ENCODE measurements around the gene GADL1. TPM values are rescaled to one million over a fixed set of nuclear protein-coding genes. Genes with fewer than 3 reads are reported as not detected.

GADL1 gene
- polyA plus RNA-seq, 3 donors = not detected

GRCh38 chr3:30924763-30925162, 30.3 kb upstream of the GADL1 start:
- Histone ChIP-seq H3K79me2 (ENCODE audit: insufficient read depth, low read length) (no peaks in the 10 kb centered on the region), H4K20me1 (ENCODE audit: insufficient read depth, low read length) (no peaks in the 10 kb centered on the region), H3K9me3 (replicated peaks in 1 of 2; ENCODE audit: control insufficient read depth in 1 of 2, insufficient read depth in 1 of 2, low read length in 2 of 2) (peaks cover 11 to 13% of the 10 kb centered on the region in 2 donors), H3K36me3 (replicated peaks in 1 of 2; ENCODE audit: control insufficient read depth in 1 of 2, insufficient read depth in 2 of 2, low read length in 2 of 2) (no peaks in the 10 kb centered on the region), H2AFZ (ENCODE audit: insufficient read depth, low read depth, low read length, poor library complexity, severe bottlenecking) (no peak overlapping the region), H3K27me3 (ENCODE audit: control insufficient read depth in 2 of 2, insufficient read depth in 2 of 2, low read length in 2 of 2) (no peaks in the 10 kb centered on the region), H3K4me3 (replicated peaks in 1 of 3; ENCODE audit: low read depth in 2 of 3, low read length in 3 of 3) (no peak overlapping the region), H3K4me2 (replicated peaks; ENCODE audit: extremely low read depth, low read length, poor library complexity, severe bottlenecking) (no peak overlapping the region), H3K27ac (ENCODE audit: low read depth in 1 of 2, low read length in 2 of 2) (no peak overlapping the region), H3K4me1 (ENCODE audit: control insufficient read depth in 1 of 2, insufficient read depth in 2 of 2, low read length in 2 of 2) (no peaks in the 10 kb centered on the region), H3K9ac (ENCODE audit: insufficient read depth, low read length, poor library complexity, severe bottlenecking) (no peak overlapping the region)
- no peaks in the 10 kb centered on the region for H3K36me3 Mint-ChIP-seq
- H3K9me3 Mint-ChIP-seq = peaks cover 6 to 19% (median 16%) of the 10 kb centered on the region in 7 donors
- no peak overlapping the region for H3K27ac Mint-ChIP-seq
- H3K4me3 Mint-ChIP-seq = no peak overlapping the region
- 100% methylated on average over 3 of the region's 7 CpGs for WGBS (ENCODE audit: insufficient coverage)
- DNase-seq = no peak
- intact Hi-C loops (cut with micrococcal nuclease) = no loop called here
- no peak for TF ChIP-seq CTCF (IDR thresholded peaks at IDR 0.05)
- peaks cover 0 to 1% (median 0%) of the 10 kb centered on the region in 3 donors for H3K27me3 Mint-ChIP-seq (ENCODE audit: low read depth in 3 of 3)
- H3K4me1 Mint-ChIP-seq = no peaks in the 10 kb centered on the region

- H3K4me1 Mint-ChIP-seq = no peaks in the 10 kb centered on the region
- no peaks in the 10 kb centered on the region for H4K20me1 ChIP-seq (ENCODE audit: insufficient read depth, low read length)
- no peak overlapping the region for H3K27ac Mint-ChIP-seq
- no peak overlapping the region for H3K4me3 ChIP-seq (replicated peaks in 1 of 3; ENCODE audit: low read depth in 2 of 3, low read length in 3 of 3)
- no peaks in the 10 kb centered on the region for H3K36me3 Mint-ChIP-seq
- intact Hi-C loops (cut with micrococcal nuclease) = no loop called here
- peaks cover 11 to 13% of the 10 kb centered on the region in 2 donors for H3K9me3 ChIP-seq (replicated peaks in 1 of 2; ENCODE audit: control insufficient read depth in 1 of 2, insufficient read depth in 1 of 2, low read length in 2 of 2)
- DNase-seq = no peak
- no peaks in the 10 kb centered on the region for H3K36me3 ChIP-seq (replicated peaks in 1 of 2; ENCODE audit: control insufficient read depth in 1 of 2, insufficient read depth in 2 of 2, low read length in 2 of 2)
- no peaks in the 10 kb centered on the region for H3K79me2 ChIP-seq (ENCODE audit: insufficient read depth, low read length)
- H3K27ac ChIP-seq (ENCODE audit: low read depth in 1 of 2, low read length in 2 of 2) = no peak overlapping the region
- no peak overlapping the region for H2AFZ ChIP-seq (ENCODE audit: insufficient read depth, low read depth, low read length, poor library complexity, severe bottlenecking)
- peaks cover 0 to 1% (median 0%) of the 10 kb centered on the region in 3 donors for H3K27me3 Mint-ChIP-seq (ENCODE audit: low read depth in 3 of 3)
- H3K4me1 ChIP-seq (ENCODE audit: control insufficient read depth in 1 of 2, insufficient read depth in 2 of 2, low read length in 2 of 2) = no peaks in the 10 kb centered on the region
- no peak overlapping the region for H3K9ac ChIP-seq (ENCODE audit: insufficient read depth, low read length, poor library complexity, severe bottlenecking)
- no peak overlapping the region for H3K4me3 Mint-ChIP-seq
- H3K27me3 ChIP-seq (ENCODE audit: control insufficient read depth in 2 of 2, insufficient read depth in 2 of 2, low read length in 2 of 2) = no peaks in the 10 kb centered on the region
- peaks cover 6 to 19% (median 14%) of the 10 kb centered on the region in 7 donors for H3K9me3 Mint-ChIP-seq
- no peak overlapping the region for H3K4me2 ChIP-seq (replicated peaks; ENCODE audit: extremely low read depth, low read length, poor library complexity, severe bottlenecking)
- no peak for TF ChIP-seq CTCF (IDR thresholded peaks at IDR 0.05)
- no CpG with 5 or more reads among the region's 6 CpGs for WGBS (ENCODE audit: insufficient coverage)
These were observed 25.1 kb upstream of the GADL1 start for GRCh38 chr3:30919564-30919963.

Measured in CD14-positive monocyte (primary cell).